DOHH2 (cell line): ENCODE data around the gene KLHL30.

Experiments used
- H3F3A ChIP-seq: fragments of 200-600 bp; sonication (generic), shearing (Covaris generic); 2 replicates; pipeline ENCODE4 v1.6.0; 2016; ENCODE audit warnings: antibody characterized with exemption, mild to moderate bottlenecking; ENCODE audit not compliant: control insufficient read depth, insufficient read depth
- H3K27ac ChIP-seq: fragments of 200-600 bp; sonication (generic); 2 replicates; pipeline ENCODE4 v1.5.1; 2014; ENCODE audit warnings: low read depth, mild to moderate bottlenecking, low read length, moderate library complexity
- H3K27me3 ChIP-seq: fragments of 200-600 bp; sonication (generic); 2 replicates; pipeline ENCODE4 v1.6.1; 2014; ENCODE audit warnings: mild to moderate bottlenecking, low read length, mixed read lengths; ENCODE audit not compliant: control insufficient read depth
- H3K36me3 ChIP-seq: fragments of 200-600 bp; sonication (generic); 2 replicates; pipeline ENCODE4 v1.6.1; 2014; ENCODE audit warnings: mild to moderate bottlenecking, low read length, moderate library complexity, mixed read lengths; ENCODE audit not compliant: control insufficient read depth
- H3K4me1 ChIP-seq: fragments of 200-600 bp; sonication (generic); 2 replicates; pipeline ENCODE4 v1.6.1; 2014; ENCODE audit warnings: mild to moderate bottlenecking, low read length, mixed read lengths; ENCODE audit not compliant: control insufficient read depth
- H3K4me2 ChIP-seq: fragments of 200-600 bp; sonication (generic); 2 replicates; pipeline ENCODE4 v1.6.0; 2014; ENCODE audit warnings: mild to moderate bottlenecking, low read length, moderate library complexity
- H3K4me3 ChIP-seq: fragments of 200-600 bp; sonication (generic); 2 replicates; pipeline ENCODE4 v1.5.1; 2014; ENCODE audit warnings: mild to moderate bottlenecking, low read length, mixed read lengths
- H3K79me2 ChIP-seq: fragments of 200-600 bp; sonication (generic); 2 replicates; pipeline ENCODE4 v1.6.1; 2014; ENCODE audit warnings: mild to moderate bottlenecking, low read length, mixed read lengths; ENCODE audit not compliant: control insufficient read depth
- H3K9me2 ChIP-seq: fragments of 200-600 bp; sonication (generic); replicated peaks from 2 replicates; pipeline ENCODE4 v1.6.1; 2014; ENCODE audit warnings: mild to moderate bottlenecking, low read length, mixed read lengths; ENCODE audit not compliant: control insufficient read depth
- H3K9me3 ChIP-seq: fragments of 200-600 bp; sonication (generic); 2 replicates; pipeline ENCODE4 v1.6.1; 2014; ENCODE audit warnings: antibody characterized with exemption, low read length, mixed read lengths; ENCODE audit not compliant: control insufficient read depth, insufficient read depth
- H4K20me1 ChIP-seq: fragments of 200-600 bp; sonication (generic); 2 replicates; pipeline ENCODE4 v1.6.0; 2014; ENCODE audit warnings: low read depth, mild to moderate bottlenecking, antibody characterized with exemption, low read length, moderate library complexity; ENCODE audit not compliant: control insufficient read depth, insufficient read depth
- CTCF ChIP-seq: fragments of 200-600 bp; sonication (generic); IDR thresholded peaks from one replicate; pipeline ENCODE4 v1.5.1; 2014; ENCODE audit warnings: antibody characterized with exemption, mild to moderate bottlenecking, low read depth, low read length; ENCODE audit not compliant: poor library complexity, severe bottlenecking
- EZH2phosphoT487 ChIP-seq: fragments of 200-600 bp; sonication (generic); IDR thresholded peaks from 2 replicates; pipeline ENCODE4 v1.6.1; 2017; ENCODE audit warnings: borderline replicate concordance, mild to moderate bottlenecking, antibody characterized with exemption, low read length, moderate library complexity, mixed read lengths

Gene KLHL30

GRCh38 chr2:238137885-238138284 is 583 bp upstream of the KLHL30 start:
- H3K9me3 ChIP-seq: no peaks in the 10 kb centered on the region
- H4K20me1 ChIP-seq: no peaks in the 10 kb centered on the region
- H3K4me2 ChIP-seq: no peak overlapping the region
- no peaks in the 10 kb centered on the region for H3K36me3 ChIP-seq
- H3K79me2 ChIP-seq: no peaks in the 10 kb centered on the region
- no peak overlapping the region for H3K27ac ChIP-seq
- no peak overlapping the region for H3K4me3 ChIP-seq
- no peaks in the 10 kb centered on the region for H3F3A ChIP-seq
- TF ChIP-seq EZH2phosphoT487 (no peak), CTCF (no peak)
- H3K9me2 ChIP-seq: no peaks in the 10 kb centered on the region
- H3K4me1 ChIP-seq: peaks cover 19% of the 10 kb centered on the region
- no peaks in the 10 kb centered on the region for H3K27me3 ChIP-seq

- H3K36me3 ChIP-seq: no peaks in the 10 kb centered on the region
- no peaks in the 10 kb centered on the region for H3K27me3 ChIP-seq
- peak overlapping the region; percentile 43 for H3K4me2 ChIP-seq
- no peak overlapping the region for H3K27ac ChIP-seq
- H3K9me2 ChIP-seq: no peaks in the 10 kb centered on the region
- H3K4me1 ChIP-seq: peaks cover 19% of the 10 kb centered on the region
- no peaks in the 10 kb centered on the region for H3K79me2 ChIP-seq
- no peaks in the 10 kb centered on the region for H3K9me3 ChIP-seq
- peak overlapping the region; percentile 1 for H3K4me3 ChIP-seq
- H4K20me1 ChIP-seq: no peaks in the 10 kb centered on the region
- H3F3A ChIP-seq: no peaks in the 10 kb centered on the region
- TF ChIP-seq CTCF: peak; percentile 88
- no peak for TF ChIP-seq EZH2phosphoT487
These were observed 950 bp downstream of the KLHL30 start for GRCh38 chr2:238139196-238140039.

GRCh38 chr2:238140040-238140439 is 1.6 kb downstream of the KLHL30 start:
- no peaks in the 10 kb centered on the region for H3K27me3 ChIP-seq
- no peak overlapping the region for H3K4me2 ChIP-seq
- H3K9me3 ChIP-seq: no peaks in the 10 kb centered on the region
- no peaks in the 10 kb centered on the region for H3F3A ChIP-seq
- peaks cover 19% of the 10 kb centered on the region for H3K4me1 ChIP-seq
- H3K9me2 ChIP-seq: no peaks in the 10 kb centered on the region
- no peak overlapping the region for H3K4me3 ChIP-seq
- TF ChIP-seq EZH2phosphoT487: no peak
- TF ChIP-seq CTCF: no peak
- H4K20me1 ChIP-seq: no peaks in the 10 kb centered on the region
- no peaks in the 10 kb centered on the region for H3K36me3 ChIP-seq
- H3K79me2 ChIP-seq: no peaks in the 10 kb centered on the region
- H3K27ac ChIP-seq: no peak overlapping the region
